Type B pancreatic cell (in vitro differentiated cells): Measurements from ENCODE around the gene NMNAT2. TPM values are rescaled to one million over a fixed set of nuclear protein-coding genes. Genes with fewer than 3 reads are reported as not detected.

Experiments
- DNase-seq: peaks from one replicate; pipeline ENCODE4 v3.0.0; 2021; ENCODE audit warnings: mixed read lengths; ENCODE audit not compliant: unreplicated experiment; ENCODE audit errors: extremely low spot score
- H3K27ac Mint-ChIP-seq: 2 replicates; pipeline ENCODE4 v1.8.0; 2021; ENCODE audit warnings: mild to moderate bottlenecking, mixed read lengths
- H3K27me3 Mint-ChIP-seq: 2 replicates; pipeline ENCODE4 v1.8.0; 2021; ENCODE audit warnings: mixed read lengths
- H3K36me3 Mint-ChIP-seq: 2 replicates; pipeline ENCODE4 v1.8.0; 2021; ENCODE audit warnings: mixed read lengths
- H3K4me1 Mint-ChIP-seq: one replicate; pipeline ENCODE4 v1.8.0; 2021; ENCODE audit warnings: mixed read lengths; ENCODE audit not compliant: unreplicated experiment
- H3K4me3 Mint-ChIP-seq: 2 replicates; pipeline ENCODE4 v1.8.0; 2021; ENCODE audit warnings: mild to moderate bottlenecking, mixed read lengths
- H3K9me3 Mint-ChIP-seq: 2 replicates; pipeline ENCODE4 v1.8.0; 2021; ENCODE audit warnings: mixed read lengths
- total RNA-seq: library from RNA; stranded (reverse); gene quantifications from 2 replicates; pipeline ENCODE4 v1.2.1, GENCODE V29; 2021; ENCODE audit warnings: low replicate concordance
- TF ChIP-seq, protein P1 (sequence below): fragments of 200-600 bp; sonication (generic); conservative IDR thresholded peaks from 2 replicates; pipeline ENCODE4 v1.5.0; 2021; ENCODE audit warnings: antibody characterized with exemption, mild to moderate bottlenecking

The NMNAT2 gene
- total RNA-seq, 1 donor from 2014 or later, result 3.7 TPM

DNA sequence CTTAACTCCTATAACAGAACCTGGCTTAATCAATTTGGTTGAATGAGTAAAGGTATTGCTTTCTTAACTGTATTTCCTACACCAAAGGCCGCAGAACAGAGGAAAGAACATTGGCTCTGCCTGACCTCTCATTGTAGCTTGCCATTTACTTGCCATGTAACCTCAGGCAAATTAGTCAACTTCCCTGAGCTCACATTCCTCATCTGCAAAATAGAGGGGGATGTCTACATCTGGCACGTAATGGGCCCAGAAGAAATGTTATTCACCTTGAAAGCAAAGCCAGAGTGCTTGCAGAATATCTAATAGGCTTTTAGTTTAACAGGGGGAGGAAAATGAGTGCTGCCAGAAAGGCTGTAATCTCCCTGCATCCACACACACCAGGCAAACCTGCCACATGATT is 187.8 kb downstream of the NMNAT2 start:
- Mint-ChIP-seq H3K4me1 (peaks cover 34% of the 10 kb centered on the region), H3K9me3 (no peaks in the 10 kb centered on the region), H3K4me3 (no peak overlapping the region), H3K27me3 (no peaks in the 10 kb centered on the region), H3K27ac (no peak overlapping the region), H3K36me3 (peaks cover 3% of the 10 kb centered on the region)
- TF ChIP-seq, protein P1, sequence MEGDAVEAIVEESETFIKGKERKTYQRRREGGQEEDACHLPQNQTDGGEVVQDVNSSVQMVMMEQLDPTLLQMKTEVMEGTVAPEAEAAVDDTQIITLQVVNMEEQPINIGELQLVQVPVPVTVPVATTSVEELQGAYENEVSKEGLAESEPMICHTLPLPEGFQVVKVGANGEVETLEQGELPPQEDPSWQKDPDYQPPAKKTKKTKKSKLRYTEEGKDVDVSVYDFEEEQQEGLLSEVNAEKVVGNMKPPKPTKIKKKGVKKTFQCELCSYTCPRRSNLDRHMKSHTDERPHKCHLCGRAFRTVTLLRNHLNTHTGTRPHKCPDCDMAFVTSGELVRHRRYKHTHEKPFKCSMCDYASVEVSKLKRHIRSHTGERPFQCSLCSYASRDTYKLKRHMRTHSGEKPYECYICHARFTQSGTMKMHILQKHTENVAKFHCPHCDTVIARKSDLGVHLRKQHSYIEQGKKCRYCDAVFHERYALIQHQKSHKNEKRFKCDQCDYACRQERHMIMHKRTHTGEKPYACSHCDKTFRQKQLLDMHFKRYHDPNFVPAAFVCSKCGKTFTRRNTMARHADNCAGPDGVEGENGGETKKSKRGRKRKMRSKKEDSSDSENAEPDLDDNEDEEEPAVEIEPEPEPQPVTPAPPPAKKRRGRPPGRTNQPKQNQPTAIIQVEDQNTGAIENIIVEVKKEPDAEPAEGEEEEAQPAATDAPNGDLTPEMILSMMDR, result no peak
- DNase-seq, result no peak

DNA sequence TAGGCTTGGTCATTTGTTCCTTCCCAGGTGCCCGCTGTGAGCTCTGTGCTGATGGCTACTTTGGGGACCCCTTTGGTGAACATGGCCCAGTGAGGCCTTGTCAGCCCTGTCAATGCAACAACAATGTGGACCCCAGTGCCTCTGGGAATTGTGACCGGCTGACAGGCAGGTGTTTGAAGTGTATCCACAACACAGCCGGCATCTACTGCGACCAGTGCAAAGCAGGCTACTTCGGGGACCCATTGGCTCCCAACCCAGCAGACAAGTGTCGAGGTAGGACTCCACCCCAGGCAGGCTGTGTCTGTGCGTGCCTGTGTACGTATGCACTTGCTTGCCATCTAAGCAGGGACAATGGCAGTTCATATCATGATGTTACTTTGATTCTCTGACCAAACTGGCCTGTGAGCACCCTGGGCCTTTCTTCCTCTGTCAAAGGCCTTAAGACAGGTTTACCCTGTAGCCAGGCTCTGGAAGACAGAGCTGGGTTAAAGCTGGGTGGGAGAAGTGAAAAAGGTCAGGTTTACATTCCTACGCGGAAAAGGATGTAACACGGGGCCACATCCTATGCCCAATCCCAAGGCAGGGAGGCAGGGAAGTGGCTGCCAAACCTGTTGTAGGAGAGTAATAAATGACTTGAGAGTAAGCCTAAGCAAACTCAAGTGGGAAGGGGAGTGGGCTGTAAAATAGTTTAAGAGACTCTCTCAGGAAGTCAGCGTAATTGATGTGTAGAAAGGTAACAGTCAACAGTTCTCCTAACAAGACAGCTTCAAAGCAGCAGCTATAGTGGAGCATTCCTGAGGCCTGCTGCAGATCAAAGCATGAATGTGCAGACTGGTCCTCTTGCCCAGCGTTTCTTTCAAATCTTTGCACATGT is 189.6 kb downstream of the NMNAT2 start:
- H3K4me1 Mint-ChIP-seq, result peaks cover 21% of the 10 kb centered on the region
- peak overlapping the region; percentile 35 for H3K27ac Mint-ChIP-seq
- TF ChIP-seq, protein P1, result peak; percentile 9
- no peaks in the 10 kb centered on the region for H3K9me3 Mint-ChIP-seq
- H3K4me3 Mint-ChIP-seq, result no peak overlapping the region
- H3K27me3 Mint-ChIP-seq, result no peaks in the 10 kb centered on the region
- H3K36me3 Mint-ChIP-seq, result peaks cover 3% of the 10 kb centered on the region
- no peak for DNase-seq

DNA sequence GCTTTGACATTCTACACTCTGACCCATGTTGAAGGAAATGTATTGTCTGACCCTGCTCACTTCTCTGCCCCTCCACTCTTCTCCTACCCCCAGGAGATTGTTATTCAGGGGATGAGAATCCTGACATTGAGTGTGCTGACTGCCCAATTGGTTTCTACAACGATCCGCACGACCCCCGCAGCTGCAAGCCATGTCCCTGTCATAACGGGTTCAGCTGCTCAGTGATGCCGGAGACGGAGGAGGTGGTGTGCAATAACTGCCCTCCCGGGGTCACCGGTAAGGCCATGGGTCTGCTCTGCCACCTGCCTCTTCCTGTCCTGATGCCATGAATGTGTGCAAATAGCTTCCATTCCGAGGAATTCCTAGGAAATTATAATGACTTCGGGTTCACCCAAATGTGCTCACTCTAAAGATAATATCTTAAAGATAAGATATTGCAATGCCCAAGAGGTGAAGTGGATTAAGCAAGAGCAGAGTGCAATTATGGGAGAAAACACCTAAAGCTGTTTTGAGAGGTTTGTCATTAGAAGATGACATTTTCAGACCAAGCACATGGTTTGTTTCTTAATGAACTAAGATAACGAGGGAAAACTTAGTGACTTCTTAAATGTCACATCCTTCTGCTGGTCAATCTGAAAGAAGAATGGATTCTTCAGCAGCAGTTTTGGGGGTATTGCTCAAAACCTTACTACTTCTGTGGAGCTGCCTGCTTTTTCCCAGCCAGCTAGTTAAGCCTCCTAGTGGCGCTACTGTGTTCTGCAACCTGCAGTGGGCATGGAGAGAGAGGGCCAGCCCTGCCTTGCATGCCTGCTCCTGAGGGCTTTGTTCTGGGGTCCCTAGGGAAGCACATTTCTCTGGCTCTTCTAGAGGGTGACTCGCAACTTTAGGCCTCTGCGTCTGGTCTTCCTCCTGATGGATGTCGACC is 190.5 kb downstream of the NMNAT2 start:
- Mint-ChIP-seq H3K4me1 (peaks cover 21% of the 10 kb centered on the region), H3K27me3 (no peaks in the 10 kb centered on the region), H3K36me3 (no peaks in the 10 kb centered on the region), H3K4me3 (no peak overlapping the region), H3K9me3 (no peaks in the 10 kb centered on the region), H3K27ac (no peak overlapping the region)
- TF ChIP-seq, protein P1, result peak; percentile 78
- no peak for DNase-seq

DNA sequence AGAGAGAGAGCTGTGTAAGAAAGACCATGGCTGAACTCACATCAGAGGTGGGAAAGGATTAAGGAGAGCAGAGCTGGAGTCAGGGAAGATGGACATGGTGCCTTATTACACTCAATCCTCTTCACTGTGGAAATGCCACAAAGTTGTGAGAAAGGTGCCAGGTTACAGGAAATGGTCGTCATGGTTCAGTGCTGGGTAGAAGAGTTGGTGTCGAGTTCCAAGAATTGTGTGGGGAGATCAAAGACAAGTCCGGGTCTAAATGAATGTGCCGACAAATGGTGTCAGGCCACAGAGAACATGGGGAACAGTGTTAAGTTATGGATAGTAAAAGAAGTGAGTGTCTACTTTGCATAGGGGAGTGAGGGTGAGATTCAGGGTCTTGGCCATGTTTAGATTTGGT is 191.2 kb downstream of the NMNAT2 start:
- Mint-ChIP-seq H3K4me3 (no peak overlapping the region), H3K4me1 (peaks cover 21% of the 10 kb centered on the region), H3K9me3 (no peaks in the 10 kb centered on the region), H3K27ac (no peak overlapping the region), H3K36me3 (no peaks in the 10 kb centered on the region), H3K27me3 (no peaks in the 10 kb centered on the region)
- no peak for DNase-seq
- TF ChIP-seq, protein P1, result no peak

DNA sequence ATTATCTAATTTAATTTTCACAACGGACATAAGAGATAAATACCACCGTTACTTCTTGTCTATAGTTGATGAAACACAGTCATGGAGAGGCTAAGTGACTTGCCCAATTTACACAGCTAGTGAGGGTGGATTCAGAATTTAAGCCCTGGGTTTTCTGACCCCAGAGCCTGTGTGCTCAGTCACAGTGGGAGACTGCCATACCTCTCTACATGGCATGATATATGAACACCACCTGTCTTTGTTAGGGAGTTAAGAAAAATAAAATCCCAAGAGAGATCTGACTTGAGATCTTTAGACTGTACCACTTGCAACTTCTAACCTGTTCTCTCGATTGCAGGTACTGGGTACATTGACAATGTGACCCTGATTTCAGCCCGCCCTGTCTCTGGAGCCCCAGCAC is 191.8 kb downstream of the NMNAT2 start:
- no peaks in the 10 kb centered on the region for H3K9me3 Mint-ChIP-seq
- H3K36me3 Mint-ChIP-seq, result no peaks in the 10 kb centered on the region
- no peak overlapping the region for H3K27ac Mint-ChIP-seq
- TF ChIP-seq, protein P1, result no peak
- H3K4me3 Mint-ChIP-seq, result no peak overlapping the region
- H3K27me3 Mint-ChIP-seq, result no peaks in the 10 kb centered on the region
- no peak for DNase-seq
- peaks cover 21% of the 10 kb centered on the region for H3K4me1 Mint-ChIP-seq
